Lower lobe of right lung (tissue), 2 donors: Measurements from ENCODE around the gene AMMECR1. TPM values are rescaled to one million over a fixed set of nuclear protein-coding genes. Genes with fewer than 3 reads are reported as not detected.

Source experiments
- ATAC-seq, 2 donors: fragments of 200-7000 bp; cut with Tn5 transposase; one replicate each; pipeline ENCODE4 v1.9.1; 2020 to 2022; ENCODE audit warnings: mild to moderate bottlenecking in 2 of 2, moderate library complexity in 2 of 2
- DNase-seq: peaks from one replicate; pipeline ENCODE4 v3.0.0-alpha.2; 2020
- H3K27ac ChIP-seq: fragments of 200-600 bp; one replicate; pipeline ENCODE4 v1.8.0; 2022
- H3K27me3 ChIP-seq: fragments of 200-600 bp; one replicate; pipeline ENCODE4 v1.8.0; 2022; ENCODE audit warnings: low read depth
- H3K36me3 ChIP-seq: fragments of 200-600 bp; one replicate; pipeline ENCODE4 v1.8.0; 2022; ENCODE audit warnings: mild to moderate bottlenecking
- H3K4me1 ChIP-seq: fragments of 200-600 bp; one replicate; pipeline ENCODE4 v1.8.0; 2022
- H3K4me3 ChIP-seq: fragments of 200-600 bp; one replicate; pipeline ENCODE4 v1.8.0; 2022; ENCODE audit warnings: mild to moderate bottlenecking
- H3K9me3 ChIP-seq: fragments of 200-600 bp; one replicate; pipeline ENCODE4 v1.8.0; 2022
- CTCF ChIP-seq: fragments of 200-600 bp; IDR thresholded peaks from one replicate; pipeline ENCODE4 v1.8.0; 2022; ENCODE audit warnings: antibody characterized with exemption, mild to moderate bottlenecking
- intact Hi-C: fragments of 100-400 bp; cut with DNase I; formaldehyde crosslinking; loops from one replicate; pipeline ENCODE4 v1.11.0; 2022
- total RNA-seq: library from RNA; stranded (reverse); fragmentation: NEBNext Ultra II Directional; extraction: Animal tissue kit (Norgen Biotek cat#: 25700); gene quantifications from one replicate; pipeline ENCODE4 v1.2.1, GENCODE V29; 2021
- donor health status: DM: no; HTN: yes; CAD: no; lungs with severe emphysema.

AMMECR1 gene
- total RNA-seq, 1 donor from 2014 or later: 6.5 TPM

GRCh38 chrX:110226931-110227330 lies 91.0 kb downstream of the AMMECR1 start:
- TF ChIP-seq CTCF: no peak
- ATAC-seq (no peak), DNase-seq (no peak)
- Histone ChIP-seq H3K27ac (no peak overlapping the region), H3K9me3 (no peaks in the 10 kb centered on the region), H3K36me3 (no peaks in the 10 kb centered on the region), H3K4me3 (no peak overlapping the region), H3K27me3 (no peaks in the 10 kb centered on the region), H3K4me1 (no peaks in the 10 kb centered on the region)
- intact Hi-C loops: no loop called here

- no peak overlapping the region for H3K4me3 ChIP-seq
- no peaks in the 10 kb centered on the region for H3K36me3 ChIP-seq
- DNase-seq: no peak
- H3K27ac ChIP-seq: no peak overlapping the region
- TF ChIP-seq CTCF: no peak
- no peaks in the 10 kb centered on the region for H3K4me1 ChIP-seq
- no peaks in the 10 kb centered on the region for H3K9me3 ChIP-seq
- no peak for ATAC-seq
- no peaks in the 10 kb centered on the region for H3K27me3 ChIP-seq
- intact Hi-C loops: no loop called here
Measured at GRCh38 chrX:110224926-110225617, 92.8 kb downstream of the AMMECR1 start.

GRCh38 chrX:110222497-110223257 lies 95.2 kb downstream of the AMMECR1 start:
- H3K27me3 ChIP-seq: no peaks in the 10 kb centered on the region
- DNase-seq: no peak
- no peak for TF ChIP-seq CTCF
- no peak overlapping the region for H3K4me3 ChIP-seq
- intact Hi-C loops: no loop called here
- H3K36me3 ChIP-seq: no peaks in the 10 kb centered on the region
- no peaks in the 10 kb centered on the region for H3K4me1 ChIP-seq
- H3K9me3 ChIP-seq: no peaks in the 10 kb centered on the region
- no peak overlapping the region for H3K27ac ChIP-seq
- ATAC-seq: no peak

- Histone ChIP-seq H3K27me3 (no peaks in the 10 kb centered on the region), H3K4me1 (no peaks in the 10 kb centered on the region), H3K9me3 (no peaks in the 10 kb centered on the region), H3K27ac (no peak overlapping the region), H3K4me3 (no peak overlapping the region), H3K36me3 (no peaks in the 10 kb centered on the region)
- DNase-seq (no peak), ATAC-seq (no peak)
- intact Hi-C loops: no loop called here
- TF ChIP-seq CTCF: no peak
Measured at GRCh38 chrX:110219920-110220319, 98.0 kb downstream of the AMMECR1 start.

- Histone ChIP-seq H3K4me3 (no peak overlapping the region), H3K27ac (no peak overlapping the region), H3K4me1 (no peaks in the 10 kb centered on the region), H3K27me3 (no peaks in the 10 kb centered on the region), H3K36me3 (no peaks in the 10 kb centered on the region), H3K9me3 (no peaks in the 10 kb centered on the region)
- no peak for TF ChIP-seq CTCF
- intact Hi-C loops: no loop called here
- ATAC-seq (no peak), DNase-seq (no peak)
Measured at GRCh38 chrX:110218591-110218990, 99.3 kb downstream of the AMMECR1 start.
